ENCODE measurements around the gene GRIK4. TPM values are rescaled to one million over a fixed set of nuclear protein-coding genes. Genes with fewer than 3 reads are reported as not detected.

The GRIK4 gene
- total and polyA plus RNA-seq, 8 donors: 0.06 to 0.31 TPM; not detected in 6

DNA sequence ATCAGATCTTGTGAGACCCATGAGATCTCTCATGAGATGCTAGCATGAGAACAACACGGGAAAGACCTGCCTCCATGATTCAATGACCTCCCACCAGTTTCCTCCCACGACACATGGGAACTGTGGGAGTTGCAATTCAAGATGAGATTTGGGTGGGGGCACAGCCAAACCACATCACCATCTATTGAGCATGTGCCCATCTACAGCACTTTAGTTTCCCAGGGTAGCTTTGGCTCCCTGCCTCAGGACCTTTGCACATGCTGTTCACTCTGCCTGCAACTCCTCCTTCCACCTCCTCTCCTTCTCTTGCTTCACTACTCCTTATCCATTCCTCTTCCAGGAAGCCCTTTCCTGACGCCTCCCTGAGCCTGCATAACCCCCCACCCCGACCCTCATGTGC lies 17.2 kb downstream of the GRIK4 start:
- DNase-seq: no peak
- TF ChIP-seq POLR2AphosphoS5 (IDR thresholded peaks at IDR 0.05) (no peak), POLR2A (IDR thresholded peaks at IDR 0.05) (no peak), EP300 (IDR thresholded peaks at IDR 0.05) (no peak)
- TF ChIP-seq, protein P1, sequence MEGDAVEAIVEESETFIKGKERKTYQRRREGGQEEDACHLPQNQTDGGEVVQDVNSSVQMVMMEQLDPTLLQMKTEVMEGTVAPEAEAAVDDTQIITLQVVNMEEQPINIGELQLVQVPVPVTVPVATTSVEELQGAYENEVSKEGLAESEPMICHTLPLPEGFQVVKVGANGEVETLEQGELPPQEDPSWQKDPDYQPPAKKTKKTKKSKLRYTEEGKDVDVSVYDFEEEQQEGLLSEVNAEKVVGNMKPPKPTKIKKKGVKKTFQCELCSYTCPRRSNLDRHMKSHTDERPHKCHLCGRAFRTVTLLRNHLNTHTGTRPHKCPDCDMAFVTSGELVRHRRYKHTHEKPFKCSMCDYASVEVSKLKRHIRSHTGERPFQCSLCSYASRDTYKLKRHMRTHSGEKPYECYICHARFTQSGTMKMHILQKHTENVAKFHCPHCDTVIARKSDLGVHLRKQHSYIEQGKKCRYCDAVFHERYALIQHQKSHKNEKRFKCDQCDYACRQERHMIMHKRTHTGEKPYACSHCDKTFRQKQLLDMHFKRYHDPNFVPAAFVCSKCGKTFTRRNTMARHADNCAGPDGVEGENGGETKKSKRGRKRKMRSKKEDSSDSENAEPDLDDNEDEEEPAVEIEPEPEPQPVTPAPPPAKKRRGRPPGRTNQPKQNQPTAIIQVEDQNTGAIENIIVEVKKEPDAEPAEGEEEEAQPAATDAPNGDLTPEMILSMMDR (IDR thresholded peaks at IDR 0.05): no peak
- H3K4me1 ChIP-seq: peaks cover 0 to 7% (median 0%) of the 10 kb centered on the region in 4 donors
- no peak overlapping the region for H3K4me3 ChIP-seq
- peaks cover 0 to 82% (median 26%) of the 10 kb centered on the region in 3 donors for H3K27me3 ChIP-seq
- no peaks in the 10 kb centered on the region for H3K36me3 ChIP-seq
- WGBS, 5 donors: 75 to 86% (median 84%) methylated on average over 4 of the region's 4 CpGs
- no peak overlapping the region for H3K27ac ChIP-seq
- no peaks in the 10 kb centered on the region for H3K9me3 ChIP-seq
- intact Hi-C loops (cut with DNase I; ENCODE audit: low total_unique reads): no loop called here

DNA sequence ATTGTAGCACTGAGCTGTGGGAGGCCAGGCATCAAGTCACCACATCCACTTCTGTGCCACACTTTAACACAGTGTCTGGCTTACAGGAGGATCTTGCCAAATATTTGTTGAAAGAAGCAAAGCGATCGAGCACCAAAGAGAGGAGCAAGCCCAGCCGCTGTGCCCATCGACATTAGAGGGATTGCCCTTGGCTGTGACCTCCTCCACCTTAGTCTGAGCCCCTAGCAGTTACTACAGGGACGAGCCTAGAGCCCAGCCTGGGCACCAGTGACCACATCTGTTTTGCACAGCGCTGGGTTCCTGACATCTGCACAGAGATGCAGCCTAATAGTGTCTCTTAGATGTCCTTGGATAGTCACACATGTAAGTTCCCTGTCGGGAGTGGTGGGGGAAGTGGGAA lies 17.7 kb downstream of the GRIK4 start:
- no peaks in the 10 kb centered on the region for H3K9me3 ChIP-seq
- intact Hi-C loops (cut with DNase I; ENCODE audit: low total_unique reads): no loop called here
- no peak for TF ChIP-seq POLR2A (IDR thresholded peaks at IDR 0.05)
- peaks cover 0 to 7% (median 0%) of the 10 kb centered on the region in 4 donors for H3K4me1 ChIP-seq
- WGBS, 5 donors: 76 to 89% (median 84%) methylated on average over 6 to 7 of the region's 7 CpGs
- no peak for DNase-seq
- no peak overlapping the region for H3K4me3 ChIP-seq
- no peak overlapping the region for H3K27ac ChIP-seq
- no peaks in the 10 kb centered on the region for H3K36me3 ChIP-seq
- peaks cover 0 to 77% (median 26%) of the 10 kb centered on the region in 3 donors for H3K27me3 ChIP-seq

- no peak overlapping the region for H3K27ac ChIP-seq
- DNase-seq: no peak
- no peaks in the 10 kb centered on the region for H3K36me3 ChIP-seq
- H3K4me1 ChIP-seq: peaks cover 0 to 7% (median 0%) of the 10 kb centered on the region in 4 donors
- no peaks in the 10 kb centered on the region for H3K9me3 ChIP-seq
- H3K27me3 ChIP-seq: peaks cover 0 to 70% (median 22%) of the 10 kb centered on the region in 3 donors
- H3K4me3 ChIP-seq: no peak overlapping the region
- TF ChIP-seq, protein P1 (IDR thresholded peaks at IDR 0.05): no peak
- TF ChIP-seq POLR2A (IDR thresholded peaks at IDR 0.05) (no peak), EP300 (IDR thresholded peaks at IDR 0.05) (no peak), POLR2AphosphoS5 (IDR thresholded peaks at IDR 0.05) (no peak)
- WGBS, 5 donors: 65 to 83% (median 74%) methylated on average over 6 of the region's 6 CpGs
- intact Hi-C loops (cut with DNase I; ENCODE audit: low total_unique reads): no loop called here
These were observed 18.4 kb downstream of the GRIK4 start for GRCh38 chr11:120529911-120530310.

DNA sequence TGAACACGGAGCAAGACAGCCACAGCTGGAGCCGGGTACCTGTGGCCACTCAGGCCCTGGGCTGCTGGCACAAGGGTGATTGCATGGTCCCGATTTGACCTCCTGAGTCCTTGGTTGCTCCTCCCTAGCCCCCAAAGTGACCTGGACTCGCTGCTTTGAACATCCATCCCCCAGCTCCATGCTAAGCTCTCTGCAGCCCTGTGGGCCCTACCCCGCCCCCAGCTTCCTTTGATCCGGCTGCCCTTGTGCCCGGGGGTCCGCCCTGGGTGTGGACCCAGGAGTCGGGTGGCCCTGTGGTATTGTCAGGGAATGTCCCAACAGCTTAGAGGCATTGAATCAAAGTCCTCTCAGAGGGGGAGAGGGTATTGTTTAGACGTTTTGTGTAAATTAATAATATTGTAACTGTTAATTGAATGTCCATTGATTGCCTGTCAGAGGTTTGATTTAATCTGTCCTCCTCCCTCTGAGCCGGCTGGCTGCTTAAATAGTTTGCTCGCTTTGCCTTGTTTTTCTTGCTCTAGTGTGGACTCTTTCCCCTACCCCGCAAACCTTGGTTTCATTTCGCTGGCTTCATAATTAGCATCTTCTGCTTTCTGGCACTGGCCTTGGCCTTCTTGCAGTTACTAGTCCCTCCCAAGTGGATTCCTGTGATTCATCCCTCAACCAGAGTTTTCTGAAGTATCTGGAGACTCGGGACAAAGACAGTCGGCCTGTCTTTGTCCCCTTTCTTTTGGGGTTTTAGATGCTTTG lies 20.7 kb downstream of the GRIK4 start:
- no peak overlapping the region for H3K4me3 ChIP-seq
- peaks cover 0 to 3% (median 0%) of the 10 kb centered on the region in 4 donors for H3K4me1 ChIP-seq
- no peaks in the 10 kb centered on the region for H3K9me3 ChIP-seq
- TF ChIP-seq EP300 (IDR thresholded peaks at IDR 0.05) (no peak), POLR2AphosphoS5 (IDR thresholded peaks at IDR 0.05) (no peak), POLR2A (IDR thresholded peaks at IDR 0.05) (no peak)
- TF ChIP-seq, protein P1 (IDR thresholded peaks at IDR 0.05): no peak
- intact Hi-C loops (cut with DNase I; ENCODE audit: low total_unique reads): no loop called here
- DNase-seq: no peak
- H3K27ac ChIP-seq: no peak overlapping the region
- no peaks in the 10 kb centered on the region for H3K36me3 ChIP-seq
- H3K27me3 ChIP-seq: peaks cover 0 to 52% (median 14%) of the 10 kb centered on the region in 3 donors
- WGBS, 5 donors: 41 to 64% (median 47%) methylated on average over 14 to 16 of the region's 16 CpGs

GRCh38 chr11:120532832-120533196 lies 21.3 kb downstream of the GRIK4 start:
- 47 to 63% (median 52%) methylated on average over 5 of the region's 5 CpGs for WGBS, 5 donors

More at GRCh38 chr11:120532832-120533196, 21.3 kb downstream of the GRIK4 start:
- no peak overlapping the region for H3K4me3 ChIP-seq
- no peak for DNase-seq
- no peaks in the 10 kb centered on the region for H3K9me3 ChIP-seq
- H3K4me1 ChIP-seq: peaks cover 0 to 3% (median 0%) of the 10 kb centered on the region in 4 donors
- H3K36me3 ChIP-seq: no peaks in the 10 kb centered on the region
- intact Hi-C loops (cut with DNase I; ENCODE audit: low total_unique reads): no loop called here
- no peak overlapping the region for H3K27ac ChIP-seq
- no peak for TF ChIP-seq EP300 (IDR thresholded peaks at IDR 0.05)
- TF ChIP-seq POLR2AphosphoS5 (IDR thresholded peaks at IDR 0.05): no peak
- no peak for TF ChIP-seq POLR2A (IDR thresholded peaks at IDR 0.05)
- TF ChIP-seq, protein P1 (IDR thresholded peaks at IDR 0.05): no peak
- peaks cover 0 to 46% (median 13%) of the 10 kb centered on the region in 3 donors for H3K27me3 ChIP-seq
